GM23248 (cell line): Measurements from ENCODE around the gene C1QTNF6.

Experiments
- EZH2 ChIP-seq: fragments of 200-600 bp; sonication (generic); IDR thresholded peaks from 2 replicates; pipeline ENCODE4 v1.6.1; 2018; ENCODE audit warnings: antibody characterized with exemption, mild to moderate bottlenecking; ENCODE audit not compliant: insufficient read depth, poor library complexity, severe bottlenecking
- EZH2phosphoT487 ChIP-seq: fragments of 200-600 bp; sonication (generic); IDR thresholded peaks from 2 replicates; pipeline ENCODE4 v1.6.1; 2018; ENCODE audit warnings: antibody characterized with exemption, moderate library complexity, mild to moderate bottlenecking, low read depth; ENCODE audit not compliant: insufficient read depth

DNA sequence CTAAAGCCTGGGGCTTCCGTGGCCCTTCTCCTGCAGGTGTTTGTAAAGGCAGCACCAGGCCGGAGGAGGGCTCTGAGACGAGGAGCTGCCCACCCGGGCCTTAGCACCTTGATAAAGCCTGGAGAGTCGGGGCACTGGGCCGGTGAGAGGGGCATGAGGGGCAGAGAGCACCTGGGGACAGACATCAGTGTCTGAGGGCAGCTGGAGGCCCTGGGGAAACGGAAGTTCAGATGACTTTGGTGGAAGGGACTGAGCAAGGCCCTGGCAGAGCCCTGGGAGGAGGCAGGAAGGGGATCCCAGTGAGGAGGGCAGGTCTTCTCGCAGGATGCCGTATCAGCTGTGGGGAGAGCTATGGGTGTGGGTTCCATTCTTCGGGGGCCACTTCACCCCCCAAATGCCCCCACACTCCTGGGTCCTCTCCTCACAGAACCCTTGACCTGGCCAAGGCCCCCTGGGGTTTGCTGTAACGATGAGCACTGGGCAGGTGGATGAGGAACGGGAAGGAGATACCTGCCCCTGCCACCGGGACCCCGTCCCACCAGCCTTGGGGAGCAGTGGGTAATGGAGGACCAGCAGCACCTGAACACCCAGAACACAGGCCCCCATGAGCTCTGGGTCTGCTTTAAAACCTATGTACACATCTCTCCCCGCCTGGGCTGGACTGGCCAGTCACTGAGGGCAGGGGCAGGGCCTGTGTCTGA, 7.4 kb downstream of the C1QTNF6 start:
- TF ChIP-seq EZH2phosphoT487 (no peak), EZH2 (no peak)
